GM10266 (cell line): ENCODE data around the gene OPCML.

Experiments
- DNase-seq: peaks from one replicate; pipeline ENCODE4 v3.0.0; 2012; ENCODE audit errors: extremely low spot score
- TF ChIP-seq, protein P1 (sequence below): IDR thresholded peaks from 2 replicates; pipeline ENCODE4 v1.5.1; 2012; ENCODE audit warnings: mild to moderate bottlenecking, low read depth; ENCODE audit not compliant: control insufficient read depth, insufficient read depth; ENCODE audit errors: missing control alignments

Gene OPCML

GRCh38 chr11:132981131-132981956 lies 551.0 kb downstream of the OPCML start:
- no peak for DNase-seq

GRCh38 chr11:132980670-132981069 lies 551.6 kb downstream of the OPCML start:
- no peak for DNase-seq
- TF ChIP-seq, protein P1, sequence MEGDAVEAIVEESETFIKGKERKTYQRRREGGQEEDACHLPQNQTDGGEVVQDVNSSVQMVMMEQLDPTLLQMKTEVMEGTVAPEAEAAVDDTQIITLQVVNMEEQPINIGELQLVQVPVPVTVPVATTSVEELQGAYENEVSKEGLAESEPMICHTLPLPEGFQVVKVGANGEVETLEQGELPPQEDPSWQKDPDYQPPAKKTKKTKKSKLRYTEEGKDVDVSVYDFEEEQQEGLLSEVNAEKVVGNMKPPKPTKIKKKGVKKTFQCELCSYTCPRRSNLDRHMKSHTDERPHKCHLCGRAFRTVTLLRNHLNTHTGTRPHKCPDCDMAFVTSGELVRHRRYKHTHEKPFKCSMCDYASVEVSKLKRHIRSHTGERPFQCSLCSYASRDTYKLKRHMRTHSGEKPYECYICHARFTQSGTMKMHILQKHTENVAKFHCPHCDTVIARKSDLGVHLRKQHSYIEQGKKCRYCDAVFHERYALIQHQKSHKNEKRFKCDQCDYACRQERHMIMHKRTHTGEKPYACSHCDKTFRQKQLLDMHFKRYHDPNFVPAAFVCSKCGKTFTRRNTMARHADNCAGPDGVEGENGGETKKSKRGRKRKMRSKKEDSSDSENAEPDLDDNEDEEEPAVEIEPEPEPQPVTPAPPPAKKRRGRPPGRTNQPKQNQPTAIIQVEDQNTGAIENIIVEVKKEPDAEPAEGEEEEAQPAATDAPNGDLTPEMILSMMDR, result no peak

More at GRCh38 chr11:132981131-132981956, 551.0 kb downstream of the OPCML start:
- TF ChIP-seq, protein P1, result no peak

- TF ChIP-seq, protein P1, result no peak
These were observed 554.6 kb downstream of the OPCML start for GRCh38 chr11:132977746-132978145.

DNA sequence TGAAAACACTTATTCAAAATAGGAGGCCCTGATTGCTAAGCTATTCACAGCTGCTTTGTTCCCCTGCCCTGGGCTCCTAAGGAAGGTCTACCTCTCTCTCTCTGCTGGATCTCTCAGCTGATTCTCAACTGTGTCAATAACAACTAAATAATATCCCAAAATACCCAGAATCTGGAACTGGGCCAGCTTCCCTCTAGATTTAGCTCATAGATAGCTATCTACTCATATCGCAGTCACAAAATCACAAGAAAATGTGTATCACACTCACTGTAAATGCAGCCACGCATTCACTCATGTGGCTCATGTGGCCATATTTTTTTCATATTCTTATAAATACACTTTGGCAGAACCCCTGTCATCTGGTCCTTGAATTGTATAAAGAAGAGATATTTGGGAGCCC lies 555.1 kb downstream of the OPCML start:
- TF ChIP-seq, protein P1, result no peak
- no peak for DNase-seq

More at GRCh38 chr11:132977746-132978145, 554.6 kb downstream of the OPCML start:
- DNase-seq, result no peak

- TF ChIP-seq, protein P1, result no peak
- no peak for DNase-seq
These were observed 556.2 kb downstream of the OPCML start for GRCh38 chr11:132976115-132976514.

- no peak for DNase-seq
- TF ChIP-seq, protein P1, result no peak
These were observed 558.6 kb downstream of the OPCML start for GRCh38 chr11:132973686-132974085.

- no peak for DNase-seq
- TF ChIP-seq, protein P1, result no peak
These were observed 559.7 kb downstream of the OPCML start for GRCh38 chr11:132972565-132972964.
